T-helper 17 cell (primary cell): ENCODE data around the gene PURB. TPM values are rescaled to one million over a fixed set of nuclear protein-coding genes. Genes with fewer than 3 reads are reported as not detected.
"Not testable (repeated sequence)": the region's sequence is repeated elsewhere in the genome, so short reads cannot be mapped to it uniquely, and the experiment has no call there.

Source experiments
- ATAC-seq: fragments of 150-1000 bp; cut with Tn5 transposase; 2 replicates; pipeline ENCODE4 v1.10.0; 2021; ENCODE audit warnings: mild to moderate bottlenecking, moderate library complexity
- DNase-seq, 3 donors: peaks; one replicate each; pipeline versions ENCODE4 v3.0.0 to v3.0.0-alpha.2; 2020 to 2021
- H3K9me3 ChIP-seq: one replicate; pipeline ENCODE4 v1.7.0; 2013; ENCODE audit warnings: low read length, mild to moderate bottlenecking; ENCODE audit not compliant: control insufficient read depth, poor library complexity, severe bottlenecking
- H3K27ac Mint-ChIP-seq: one replicate; pipeline ENCODE4 v1.8.0; 2022; ENCODE audit warnings: mild to moderate bottlenecking, moderate library complexity, mixed read lengths
- H3K27me3 Mint-ChIP-seq: one replicate; pipeline ENCODE4 v1.8.0; 2022; ENCODE audit warnings: mixed read lengths
- H3K36me3 Mint-ChIP-seq: one replicate; pipeline ENCODE4 v1.8.0; 2022; ENCODE audit warnings: low read depth, mixed read lengths
- H3K4me1 Mint-ChIP-seq: one replicate; pipeline ENCODE4 v1.8.0; 2022; ENCODE audit warnings: mild to moderate bottlenecking, mixed read lengths
- H3K4me3 Mint-ChIP-seq: one replicate; pipeline ENCODE4 v1.8.0; 2022; ENCODE audit warnings: mild to moderate bottlenecking, moderate library complexity, mixed read lengths
- total RNA-seq, 4 donors: library from RNA in 2 of 4; stranded (reverse) in 2 of 4; gene quantifications; one replicate each; pipeline ENCODE4 v1.2.3 and lab custom pipeline; 2022 to 2026

Gene PURB
- total RNA-seq, 2 donors from 2014 or later, result 21.4 to 27.6 TPM

DNA sequence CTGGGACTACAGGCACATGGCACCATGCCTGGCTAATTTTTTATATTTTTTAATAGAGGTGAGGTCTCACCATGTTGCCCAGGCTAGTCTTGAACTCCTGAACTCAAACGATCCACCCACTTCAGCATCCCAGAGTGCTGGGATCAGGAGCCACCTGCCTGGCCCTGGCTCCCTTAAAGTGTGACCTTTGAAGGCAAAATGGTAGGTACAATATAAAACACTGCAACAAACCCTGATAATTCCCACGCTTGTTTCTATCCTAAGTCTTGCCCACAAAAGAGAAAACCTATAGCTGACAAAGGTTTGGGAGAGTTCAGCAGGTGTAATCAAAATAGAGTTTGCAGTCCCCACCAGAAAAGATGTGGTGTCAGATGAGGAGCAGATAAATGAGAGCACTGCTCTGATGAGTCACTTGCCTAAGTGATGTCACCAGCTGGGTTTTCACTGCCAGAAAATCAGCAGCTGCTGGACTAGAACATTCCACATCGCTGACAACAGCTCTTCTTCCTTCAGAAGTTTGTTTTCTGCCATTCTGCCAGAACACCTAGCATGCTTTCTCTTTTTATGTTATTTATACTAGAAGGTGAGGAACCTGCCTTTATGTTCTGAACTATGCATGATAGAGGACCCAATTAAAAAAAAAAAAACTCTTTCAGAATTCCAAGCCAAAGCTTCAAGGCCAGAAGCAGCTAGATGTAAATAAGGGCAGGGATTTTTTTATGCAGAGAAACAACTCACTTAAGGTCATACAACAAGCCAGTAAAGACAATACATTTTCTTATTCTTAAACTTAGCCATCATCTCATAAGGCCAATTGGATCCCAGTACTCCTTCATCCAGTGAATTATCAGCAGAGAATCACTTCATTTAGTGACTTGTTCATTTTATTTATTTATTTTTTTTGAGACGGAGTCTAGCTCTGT, 18.0 kb downstream of the PURB start:
- H3K4me1 Mint-ChIP-seq, result peaks cover 3% of the 10 kb centered on the region
- H3K9me3 ChIP-seq, result no peaks in the 10 kb centered on the region
- ATAC-seq (no peak), DNase-seq (no peak)
- no peaks in the 10 kb centered on the region for H3K36me3 Mint-ChIP-seq
- H3K4me3 Mint-ChIP-seq, result no peak overlapping the region
- no peaks in the 10 kb centered on the region for H3K27me3 Mint-ChIP-seq
- H3K27ac Mint-ChIP-seq, result no peak overlapping the region

DNA sequence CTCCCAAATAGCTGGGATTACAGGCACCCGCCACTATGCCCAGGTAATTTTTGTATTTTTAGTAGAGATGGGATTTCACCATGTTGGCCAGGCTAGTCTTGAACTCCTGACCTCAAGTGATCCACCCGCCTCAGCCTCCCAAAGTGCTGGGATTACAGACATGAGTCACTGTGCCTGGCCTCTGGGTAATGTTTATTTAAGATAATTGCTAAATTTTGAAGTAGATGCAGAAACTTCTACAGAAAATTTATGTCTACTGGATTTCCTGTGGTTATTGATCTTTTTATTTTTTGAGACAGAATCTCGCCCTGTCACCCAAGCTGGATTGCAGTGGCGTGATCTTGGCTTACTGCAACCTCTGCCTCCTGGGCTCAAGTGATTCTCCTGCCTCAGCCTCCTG, 23.4 kb downstream of the PURB start:
- not testable (repeated sequence) for H3K27ac Mint-ChIP-seq, H3K9me3 ChIP-seq, H3K4me3 Mint-ChIP-seq, DNase-seq, H3K4me1 Mint-ChIP-seq, H3K27me3 Mint-ChIP-seq, ATAC-seq, H3K36me3 Mint-ChIP-seq

DNA sequence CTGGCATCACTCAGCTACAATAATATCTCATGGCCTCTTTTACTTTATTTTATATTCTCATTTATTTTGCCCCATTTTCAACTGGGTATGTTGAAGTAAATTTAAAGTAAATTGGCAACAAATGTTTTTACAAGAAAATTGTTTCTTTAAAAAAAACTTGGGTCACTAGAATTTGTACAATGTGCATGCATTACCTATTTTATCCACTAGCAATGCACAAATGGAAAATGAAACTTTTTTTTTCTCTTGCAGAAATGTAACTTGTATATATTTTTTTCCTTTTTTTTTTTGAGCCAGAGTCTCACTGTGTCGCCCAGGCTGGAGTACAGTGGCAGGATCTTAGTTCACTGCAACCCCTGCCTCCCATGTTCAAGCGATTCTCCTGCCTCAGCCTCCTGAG, 27.2 kb downstream of the PURB start:
- Mint-ChIP-seq H3K4me1 (peaks cover 2% of the 10 kb centered on the region), H3K36me3 (no peaks in the 10 kb centered on the region), H3K27ac (no peak overlapping the region), H3K4me3 (no peak overlapping the region), H3K27me3 (no peaks in the 10 kb centered on the region)
- ATAC-seq, result no peak
- no peaks in the 10 kb centered on the region for H3K9me3 ChIP-seq
- no peak for DNase-seq

DNA sequence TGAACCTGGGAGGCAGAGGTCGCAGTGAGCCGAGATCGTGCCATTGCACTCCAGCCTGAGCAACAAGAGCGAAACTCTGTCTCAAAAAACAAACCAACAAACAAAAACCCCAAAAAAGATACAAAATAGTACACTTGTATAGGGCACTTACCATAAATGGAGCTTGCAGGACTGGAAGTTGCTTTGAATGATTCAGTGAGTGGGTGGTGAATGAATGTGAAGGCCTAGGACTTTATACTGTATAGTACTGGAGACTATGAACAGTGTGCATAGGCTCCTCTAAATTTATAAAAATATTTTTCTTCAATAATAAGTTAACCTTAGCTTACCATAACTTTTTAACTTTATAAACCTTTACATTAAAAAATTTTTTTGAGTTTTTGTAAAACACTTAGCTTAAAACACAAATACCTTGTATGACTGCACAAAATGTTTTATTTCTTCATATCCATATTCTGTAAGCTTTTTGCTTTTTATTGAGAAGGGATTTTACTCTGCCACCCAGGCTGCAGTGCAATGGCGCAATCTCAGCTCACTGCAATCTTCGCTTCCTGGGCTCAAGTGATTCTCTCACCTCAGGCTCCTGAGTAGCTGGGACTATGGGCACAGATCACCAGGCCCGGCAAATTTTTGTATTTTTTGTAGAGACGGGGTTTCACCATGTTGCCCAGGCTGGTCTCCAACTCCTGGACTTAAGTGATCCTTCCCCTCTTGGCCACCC, 30.5 kb downstream of the PURB start:
- Mint-ChIP-seq H3K27me3 (no peaks in the 10 kb centered on the region), H3K36me3 (no peaks in the 10 kb centered on the region), H3K4me1 (peaks cover 2% of the 10 kb centered on the region), H3K27ac (no peak overlapping the region), H3K4me3 (no peak overlapping the region)
- no peaks in the 10 kb centered on the region for H3K9me3 ChIP-seq
- ATAC-seq, result no peak
- DNase-seq, result no peak

DNA sequence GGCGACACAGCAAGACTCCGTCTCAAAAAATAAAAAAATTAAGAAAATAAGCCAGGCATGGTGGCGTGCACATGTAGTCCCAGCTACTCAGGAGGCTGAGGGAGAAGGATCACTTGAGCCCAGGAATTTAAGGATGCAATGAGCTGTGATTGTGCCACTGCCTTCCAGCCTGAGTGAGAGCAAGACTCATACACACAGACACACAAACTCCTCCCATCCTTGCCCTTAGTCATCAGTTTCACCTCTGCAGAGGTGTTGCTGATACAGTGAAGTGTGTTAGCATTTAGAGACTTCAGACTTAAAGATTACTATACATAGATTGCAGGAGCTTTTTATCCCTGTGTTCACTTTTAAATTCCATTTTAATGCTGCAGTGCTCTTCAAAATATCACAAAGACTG, 31.9 kb downstream of the PURB start:
- H3K36me3 Mint-ChIP-seq, result no peaks in the 10 kb centered on the region
- no peaks in the 10 kb centered on the region for H3K27me3 Mint-ChIP-seq
- no peaks in the 10 kb centered on the region for H3K9me3 ChIP-seq
- no peak overlapping the region for H3K4me3 Mint-ChIP-seq
- H3K4me1 Mint-ChIP-seq, result peaks cover 2% of the 10 kb centered on the region
- no peak for DNase-seq
- H3K27ac Mint-ChIP-seq, result peak overlapping the region; percentile 21
- ATAC-seq, result no peak

DNA sequence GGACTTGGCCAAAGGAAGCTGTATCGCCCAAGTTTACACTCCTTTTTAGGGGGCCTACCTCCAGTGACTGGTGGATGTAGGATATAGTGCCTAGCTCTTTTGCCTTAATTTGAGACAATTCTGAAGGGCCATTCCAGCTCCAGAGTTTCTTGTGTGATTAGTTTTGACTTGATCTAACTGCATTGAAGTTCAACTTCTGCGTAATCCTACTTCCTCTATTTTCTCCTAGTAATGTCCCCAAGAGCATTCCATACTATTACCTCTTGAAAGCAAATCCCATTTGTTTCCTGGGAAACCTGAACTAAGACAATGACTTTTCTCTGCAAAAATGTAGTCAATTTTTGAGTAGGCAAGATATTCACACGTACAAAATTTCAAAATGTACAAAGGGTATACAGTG, 32.7 kb downstream of the PURB start:
- ATAC-seq, result no peak
- Mint-ChIP-seq H3K27me3 (no peaks in the 10 kb centered on the region), H3K4me1 (peaks cover 7% of the 10 kb centered on the region)

DNA sequence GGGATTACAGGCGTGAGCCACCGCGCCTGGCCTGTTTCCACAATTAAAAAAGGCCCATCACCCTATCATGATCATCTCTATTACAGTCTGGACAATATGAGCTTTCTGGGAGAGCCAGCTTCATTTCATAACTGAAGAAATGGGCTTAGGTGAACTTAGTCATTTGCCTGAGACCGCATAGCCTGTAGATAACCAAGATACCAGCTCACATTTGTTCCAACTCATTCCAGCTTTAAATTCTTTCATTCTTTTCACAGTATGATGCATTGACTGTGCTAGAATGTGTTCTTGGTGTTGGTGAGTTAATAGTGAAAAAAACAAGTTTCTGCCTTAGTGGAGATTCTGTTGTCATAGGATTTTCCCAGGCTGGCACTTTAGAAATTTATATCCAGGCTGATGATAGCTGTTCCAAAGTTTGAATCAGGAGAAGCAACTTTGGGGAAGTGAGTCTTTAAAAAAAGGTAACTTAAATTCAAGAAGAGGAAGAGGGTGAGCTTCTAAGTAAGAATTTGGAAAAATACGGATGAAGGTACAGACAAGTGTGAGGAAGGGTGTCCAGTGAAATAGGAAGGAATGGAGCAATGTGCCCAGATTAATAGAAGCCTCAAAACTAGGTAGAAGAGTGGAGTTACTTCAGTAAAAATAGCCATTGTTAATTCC, 35.3 kb downstream of the PURB start:
- H3K27ac Mint-ChIP-seq, result peak overlapping the region; percentile 98
- no peaks in the 10 kb centered on the region for H3K9me3 ChIP-seq
- H3K4me3 Mint-ChIP-seq, result no peak overlapping the region
- DNase-seq (no peak), ATAC-seq (no peak)
- peaks cover 25% of the 10 kb centered on the region for H3K4me1 Mint-ChIP-seq
- H3K27me3 Mint-ChIP-seq, result no peaks in the 10 kb centered on the region
- H3K36me3 Mint-ChIP-seq, result peaks cover 2% of the 10 kb centered on the region

More for the DNA sequence above, 32.7 kb downstream of the PURB start:
- no peaks in the 10 kb centered on the region for H3K9me3 ChIP-seq
- Mint-ChIP-seq H3K27ac (no peak overlapping the region), H3K36me3 (peaks cover 2% of the 10 kb centered on the region), H3K4me3 (no peak overlapping the region)
- no peak for DNase-seq

DNA sequence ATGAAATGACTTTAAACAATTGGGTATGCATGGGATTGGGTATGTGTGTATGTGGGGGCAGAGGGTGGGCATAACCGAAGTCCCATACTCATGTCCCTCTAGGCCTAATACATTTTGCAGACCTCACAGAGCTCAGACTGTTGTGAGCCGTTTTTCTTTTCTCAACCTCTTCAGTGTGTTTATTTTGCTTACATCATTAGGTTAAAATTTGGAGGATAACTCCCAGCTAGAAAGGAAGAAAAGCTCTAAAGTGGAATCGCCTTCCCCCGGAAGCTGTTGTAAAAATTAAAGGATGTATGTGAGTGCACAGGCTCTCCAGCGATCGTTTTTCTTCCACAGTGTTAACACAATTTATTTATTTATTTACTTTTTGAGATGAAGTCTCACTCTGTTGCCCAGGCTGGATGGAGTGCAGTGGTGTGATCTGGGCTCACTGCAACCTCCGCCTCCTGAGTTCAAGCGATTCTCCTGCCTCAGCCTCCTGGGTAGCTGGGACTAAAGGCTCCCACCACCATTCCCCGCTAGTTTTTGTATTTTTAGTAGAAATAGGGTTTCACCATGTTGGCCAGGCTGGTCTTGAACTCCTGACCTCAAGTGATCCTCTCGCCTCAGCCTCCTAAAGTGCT, 36.0 kb downstream of the PURB start:
- ATAC-seq (no peak), DNase-seq (no peak)
- H3K27me3 Mint-ChIP-seq, result no peaks in the 10 kb centered on the region
- peaks cover 25% of the 10 kb centered on the region for H3K4me1 Mint-ChIP-seq
- H3K9me3 ChIP-seq, result no peaks in the 10 kb centered on the region
- H3K36me3 Mint-ChIP-seq, result peaks cover 2% of the 10 kb centered on the region
- H3K4me3 Mint-ChIP-seq, result peak overlapping the region; percentile 96
- H3K27ac Mint-ChIP-seq, result peak overlapping the region; percentile 98

DNA sequence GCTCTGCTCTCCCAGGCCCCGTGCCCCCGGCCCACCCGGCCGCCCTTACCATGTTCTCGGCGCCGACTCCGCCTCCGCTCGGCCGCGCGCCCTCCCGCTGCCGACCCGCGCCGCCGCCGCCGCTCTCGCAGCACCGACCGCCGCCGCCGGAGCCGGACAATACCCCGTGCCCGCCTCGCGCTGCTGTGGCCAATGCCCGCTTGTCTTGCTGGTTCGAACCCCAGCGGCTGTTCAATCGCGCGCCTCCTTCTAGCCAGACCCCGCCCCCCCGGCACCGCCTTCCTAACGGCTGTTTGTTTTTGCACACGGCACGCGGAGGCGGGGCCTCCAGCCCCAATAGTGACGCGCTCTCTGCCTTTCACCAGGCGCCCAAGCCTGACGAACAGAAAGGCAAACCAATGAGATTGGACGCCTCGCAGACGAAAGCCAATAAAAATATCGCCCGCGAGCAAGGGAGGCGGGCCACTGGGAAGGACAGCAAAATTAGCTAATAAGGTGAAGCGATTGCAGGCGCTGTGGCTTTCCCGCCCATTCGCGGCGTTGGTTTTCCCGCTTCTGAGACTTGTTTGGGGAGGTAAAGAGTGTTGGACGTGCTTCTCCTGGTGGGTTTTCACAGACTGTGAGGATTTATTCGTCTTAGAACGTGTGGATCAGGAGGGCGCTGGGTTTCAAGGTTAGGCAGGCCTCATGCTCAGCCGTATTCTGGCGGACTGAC, 37.3 kb downstream of the PURB start, which contains the start of gene H2AZ2:
Gene H2AZ2, minus strand, starts transcription at position 168 of the 715 bp plus-strand sequence. Its CDS starts 116 bp downstream, at position 52.
- Mint-ChIP-seq H3K27ac (peak within 1 kb of the TSS; percentile 98), H3K4me3 (peak within 1 kb of the TSS; percentile 96), H3K4me1 (peaks cover 25% of the 10 kb centered on the region), H3K27me3 (no peaks in the 10 kb centered on the region), H3K36me3 (peaks cover 2% of the 10 kb centered on the region)
- H3K9me3 ChIP-seq, result no peaks in the 10 kb centered on the region
- peak; percentile 81 for ATAC-seq
- DNase-seq, result peak; percentile 99

DNA sequence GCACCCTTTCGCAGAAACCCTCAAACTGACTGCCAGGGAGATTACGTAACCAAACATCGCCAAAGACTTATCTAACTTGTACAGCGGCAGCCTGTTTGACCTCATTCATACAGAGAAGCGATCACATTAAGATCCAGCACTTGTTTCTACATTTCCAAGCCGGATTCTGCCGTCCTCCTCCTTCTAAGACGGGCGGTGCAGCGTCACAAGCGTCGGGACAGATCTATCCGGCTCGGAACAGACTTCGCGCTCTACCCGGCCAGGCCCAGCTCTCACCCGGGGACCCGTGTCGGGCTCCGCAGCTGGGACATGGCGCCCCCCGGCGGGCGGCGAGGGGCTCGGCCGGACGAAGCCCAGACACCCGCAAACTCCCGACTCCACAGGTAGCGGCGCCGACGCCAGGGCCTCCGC, 37.8 kb downstream of the PURB start:
- Mint-ChIP-seq H3K4me1 (peaks cover 28% of the 10 kb centered on the region), H3K27ac (peak overlapping the region; percentile 98), H3K4me3 (peak overlapping the region; percentile 96), H3K36me3 (peaks cover 2% of the 10 kb centered on the region), H3K27me3 (no peaks in the 10 kb centered on the region)
- ATAC-seq (peak; percentile 58), DNase-seq (peak; percentile 70 to 83 (median 74))
- no peaks in the 10 kb centered on the region for H3K9me3 ChIP-seq

DNA sequence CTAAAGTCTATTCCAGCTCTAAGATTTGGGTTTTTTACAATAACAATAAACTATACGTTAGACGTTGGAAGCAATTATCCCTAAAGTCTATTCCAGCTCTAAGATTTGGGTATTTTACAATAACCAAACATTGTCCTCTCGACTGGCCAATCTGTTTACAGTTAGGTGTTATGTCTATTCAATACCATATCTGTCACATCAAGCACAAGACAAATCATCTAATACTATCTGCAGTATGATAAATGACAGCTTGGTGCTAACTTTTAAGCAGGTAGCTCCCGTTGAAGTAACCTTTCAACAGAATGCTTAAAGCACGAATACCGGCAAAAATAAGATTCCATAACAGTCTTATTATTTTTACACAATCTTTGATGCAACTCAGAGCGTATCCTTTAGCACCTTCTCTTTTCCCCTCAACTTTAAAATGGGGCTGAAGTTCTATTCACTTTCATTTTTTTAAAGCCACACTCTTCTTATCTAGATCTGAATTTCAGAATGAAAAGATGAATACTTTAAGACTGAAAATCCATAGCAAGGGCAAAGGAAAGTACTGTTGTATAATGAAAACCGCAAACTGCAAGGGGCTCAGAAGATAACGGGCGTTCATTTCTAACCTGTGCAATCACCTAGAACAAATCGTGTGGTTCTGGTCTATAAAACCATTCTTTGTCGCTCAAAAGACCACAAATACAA, 38.4 kb downstream of the PURB start:
- peaks cover 31% of the 10 kb centered on the region for H3K4me1 Mint-ChIP-seq
- no peaks in the 10 kb centered on the region for H3K27me3 Mint-ChIP-seq
- H3K4me3 Mint-ChIP-seq, result peak overlapping the region; percentile 96
- H3K9me3 ChIP-seq, result no peaks in the 10 kb centered on the region
- DNase-seq (no peak), ATAC-seq (peak; percentile 51)
- H3K27ac Mint-ChIP-seq, result peak overlapping the region; percentile 98
- H3K36me3 Mint-ChIP-seq, result peaks cover 6% of the 10 kb centered on the region

DNA sequence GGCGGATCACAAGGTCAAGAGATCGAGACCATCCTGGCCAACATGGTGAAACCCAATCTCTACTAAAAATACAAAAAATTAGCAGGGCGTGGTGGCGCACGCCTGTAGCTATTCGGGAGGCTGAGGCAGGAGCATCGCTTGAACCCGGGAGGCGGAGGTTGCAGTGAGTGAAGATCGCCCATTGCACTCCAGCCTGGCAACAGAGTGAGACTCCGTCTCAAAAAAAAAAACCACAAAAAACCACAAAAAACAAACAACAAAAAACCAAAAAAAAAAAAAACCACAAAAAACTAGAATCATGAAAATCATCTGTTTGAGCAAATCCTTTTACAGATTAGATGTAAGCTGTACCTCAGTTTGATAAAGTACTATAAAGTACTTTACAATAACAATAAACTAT, 38.9 kb downstream of the PURB start:
- H3K27ac Mint-ChIP-seq, result peak overlapping the region; percentile 98
- H3K36me3 Mint-ChIP-seq, H3K9me3 ChIP-seq, H3K27me3 Mint-ChIP-seq, ATAC-seq: not testable (repeated sequence)
- H3K4me1 Mint-ChIP-seq, result peaks cover 35% of the 10 kb centered on the region
- DNase-seq, result peak in 1 of 3 donors; percentile 17
- peak overlapping the region; percentile 96 for H3K4me3 Mint-ChIP-seq
